Measurements from ENCODE around the gene PHF3.

PHF3 gene

DNA sequence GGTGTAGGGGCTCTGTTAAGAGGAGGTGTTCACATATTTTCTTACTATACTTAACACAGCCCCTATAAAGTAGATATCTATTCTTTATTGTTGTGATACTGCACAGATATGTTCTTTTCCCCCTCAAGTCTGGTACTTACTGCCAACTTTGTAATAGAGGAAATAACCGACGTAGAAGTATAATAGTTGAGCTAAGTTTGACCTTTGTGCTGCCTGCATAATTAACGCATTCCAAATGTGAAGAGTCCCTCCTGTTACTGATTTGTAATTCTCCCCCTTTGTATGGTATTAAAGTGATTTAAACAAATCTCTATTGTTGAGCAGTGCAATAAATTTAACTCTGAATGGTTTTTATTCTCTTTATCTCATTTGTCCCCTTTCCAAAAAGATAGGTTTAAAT is 39.0 kb downstream of the PHF3 start:
- Histone ChIP-seq H3K4me3 (ENCODE audit: low read length) (0 out of 2 replicates have a peak overlapping the region, but pooled peaks have one; percentile 9), H3K9me2 (replicated peaks; ENCODE audit: control insufficient read depth, low read length) (no peaks in the 10 kb centered on the region), H3K27ac (ENCODE audit: low read depth, low read length) (peak overlapping the region; percentile 95), H3K36me3 (ENCODE audit: control insufficient read depth, low read length) (peaks cover 73% of the 10 kb centered on the region), H3K4me1 (ENCODE audit: control insufficient read depth, low read length) (peaks cover 100% of the 10 kb centered on the region), H4K20me1 (ENCODE audit: control insufficient read depth, insufficient read depth, low read depth, low read length) (peaks cover 4% of the 10 kb centered on the region; the same call in 1 of the 2 replicates), H3K9me3 (ENCODE audit: control insufficient read depth, insufficient read depth, low read length) (no peaks in the 10 kb centered on the region), H3K4me2 (ENCODE audit: low read length) (peak overlapping the region; percentile 74), H3K79me2 (ENCODE audit: control insufficient read depth, low read length) (peaks cover 100% of the 10 kb centered on the region), H3F3A (ENCODE audit: control insufficient read depth, insufficient read depth) (peaks cover 21% of the 10 kb centered on the region), H3K27me3 (ENCODE audit: control insufficient read depth, low read length) (no peaks in the 10 kb centered on the region)
- no peak for TF ChIP-seq EZH2phosphoT487 (IDR thresholded peaks at IDR 0.05; ENCODE audit: borderline replicate concordance, low read length)
- TF ChIP-seq, protein P1, sequence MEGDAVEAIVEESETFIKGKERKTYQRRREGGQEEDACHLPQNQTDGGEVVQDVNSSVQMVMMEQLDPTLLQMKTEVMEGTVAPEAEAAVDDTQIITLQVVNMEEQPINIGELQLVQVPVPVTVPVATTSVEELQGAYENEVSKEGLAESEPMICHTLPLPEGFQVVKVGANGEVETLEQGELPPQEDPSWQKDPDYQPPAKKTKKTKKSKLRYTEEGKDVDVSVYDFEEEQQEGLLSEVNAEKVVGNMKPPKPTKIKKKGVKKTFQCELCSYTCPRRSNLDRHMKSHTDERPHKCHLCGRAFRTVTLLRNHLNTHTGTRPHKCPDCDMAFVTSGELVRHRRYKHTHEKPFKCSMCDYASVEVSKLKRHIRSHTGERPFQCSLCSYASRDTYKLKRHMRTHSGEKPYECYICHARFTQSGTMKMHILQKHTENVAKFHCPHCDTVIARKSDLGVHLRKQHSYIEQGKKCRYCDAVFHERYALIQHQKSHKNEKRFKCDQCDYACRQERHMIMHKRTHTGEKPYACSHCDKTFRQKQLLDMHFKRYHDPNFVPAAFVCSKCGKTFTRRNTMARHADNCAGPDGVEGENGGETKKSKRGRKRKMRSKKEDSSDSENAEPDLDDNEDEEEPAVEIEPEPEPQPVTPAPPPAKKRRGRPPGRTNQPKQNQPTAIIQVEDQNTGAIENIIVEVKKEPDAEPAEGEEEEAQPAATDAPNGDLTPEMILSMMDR (IDR thresholded peaks at IDR 0.05; ENCODE audit: low read depth, low read length, poor library complexity, severe bottlenecking), result no peak

DNA sequence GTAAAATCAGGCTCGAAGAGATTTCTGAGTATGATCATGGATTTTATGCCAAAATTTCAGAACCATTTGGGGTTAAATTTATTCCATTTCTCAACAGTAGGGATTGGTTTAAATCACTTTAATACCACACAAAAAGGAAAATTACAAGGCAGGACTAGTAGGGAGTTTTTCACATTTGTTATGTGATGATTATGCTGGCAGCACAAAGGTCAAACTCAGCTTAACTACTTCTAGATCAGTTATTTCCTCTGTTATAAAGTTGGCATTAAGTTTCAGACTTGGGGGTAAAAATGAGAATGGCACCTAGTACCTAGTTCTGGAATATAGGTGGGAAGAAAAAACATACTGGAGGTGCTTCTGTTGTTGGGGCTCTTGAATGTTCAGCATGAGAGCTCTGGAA is 39.5 kb downstream of the PHF3 start:
- Histone ChIP-seq H3K9me2 (replicated peaks; ENCODE audit: control insufficient read depth, low read length) (no peaks in the 10 kb centered on the region), H3F3A (ENCODE audit: control insufficient read depth, insufficient read depth) (peaks cover 23% of the 10 kb centered on the region), H3K27ac (ENCODE audit: low read depth, low read length) (peak overlapping the region; percentile 95), H3K79me2 (ENCODE audit: control insufficient read depth, low read length) (peaks cover 100% of the 10 kb centered on the region), H3K9me3 (ENCODE audit: control insufficient read depth, insufficient read depth, low read length) (no peaks in the 10 kb centered on the region), H3K4me1 (ENCODE audit: control insufficient read depth, low read length) (peaks cover 100% of the 10 kb centered on the region), H4K20me1 (ENCODE audit: control insufficient read depth, insufficient read depth, low read depth, low read length) (peaks cover 4% of the 10 kb centered on the region; the same call in 1 of the 2 replicates), H3K36me3 (ENCODE audit: control insufficient read depth, low read length) (peaks cover 74% of the 10 kb centered on the region), H3K4me3 (ENCODE audit: low read length) (0 out of 2 replicates have a peak overlapping the region, but pooled peaks have one; percentile 9), H3K4me2 (ENCODE audit: low read length) (peak overlapping the region; percentile 74), H3K27me3 (ENCODE audit: control insufficient read depth, low read length) (no peaks in the 10 kb centered on the region)
- TF ChIP-seq EZH2phosphoT487 (IDR thresholded peaks at IDR 0.05; ENCODE audit: borderline replicate concordance, low read length), result no peak
- TF ChIP-seq, protein P1 (IDR thresholded peaks at IDR 0.05; ENCODE audit: low read depth, low read length, poor library complexity, severe bottlenecking), result no peak

DNA sequence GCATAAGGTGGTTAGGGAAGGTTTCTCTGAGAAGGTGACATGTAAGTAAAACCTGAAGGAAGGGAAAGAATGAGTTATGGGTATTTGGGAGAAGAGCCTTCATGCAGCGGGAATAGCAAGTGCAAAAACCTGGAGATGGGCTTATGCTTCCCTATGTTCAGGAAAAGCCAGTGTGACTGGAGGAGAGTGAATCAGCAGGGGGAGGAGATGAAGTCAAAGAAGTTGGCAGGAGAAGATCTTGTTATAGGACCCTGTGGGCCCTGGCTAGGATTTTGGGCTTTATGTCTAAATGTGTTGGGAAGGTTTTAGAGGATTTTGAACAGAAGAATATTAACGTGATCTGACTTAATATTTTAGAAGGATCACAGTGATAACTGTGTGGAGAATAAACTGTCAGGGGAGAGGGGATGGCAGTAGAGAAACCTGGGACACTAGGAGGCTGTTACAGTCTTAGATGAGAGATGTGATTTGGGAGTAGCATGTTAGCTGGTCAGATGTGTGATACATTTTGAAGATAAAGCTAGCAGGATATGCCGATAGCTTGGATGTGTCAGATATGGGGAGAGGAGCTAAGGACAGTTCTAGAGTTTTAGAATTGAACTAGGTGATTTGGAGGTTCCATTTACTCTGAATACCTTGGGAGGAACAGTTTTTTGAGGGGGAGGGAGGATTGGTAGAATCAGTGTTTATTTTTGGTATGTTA is 41.0 kb downstream of the PHF3 start:
- peaks cover 78% of the 10 kb centered on the region for H3K36me3 ChIP-seq (ENCODE audit: control insufficient read depth, low read length)

More for the DNA sequence above, 41.0 kb downstream of the PHF3 start:
- Histone ChIP-seq H3K27me3 (ENCODE audit: control insufficient read depth, low read length) (no peaks in the 10 kb centered on the region), H4K20me1 (ENCODE audit: control insufficient read depth, insufficient read depth, low read depth, low read length) (peaks cover 4% of the 10 kb centered on the region; the same call in 1 of the 2 replicates), H3K79me2 (ENCODE audit: control insufficient read depth, low read length) (peaks cover 100% of the 10 kb centered on the region), H3K4me1 (ENCODE audit: control insufficient read depth, low read length) (peaks cover 100% of the 10 kb centered on the region), H3K4me2 (ENCODE audit: low read length) (peak overlapping the region; percentile 74), H3K27ac (ENCODE audit: low read depth, low read length) (peak overlapping the region; percentile 95), H3K9me2 (replicated peaks; ENCODE audit: control insufficient read depth, low read length) (no peaks in the 10 kb centered on the region), H3F3A (ENCODE audit: control insufficient read depth, insufficient read depth) (peaks cover 28% of the 10 kb centered on the region), H3K9me3 (ENCODE audit: control insufficient read depth, insufficient read depth, low read length) (no peaks in the 10 kb centered on the region), H3K4me3 (ENCODE audit: low read length) (peak overlapping the region; percentile 46)
- TF ChIP-seq, protein P1 (IDR thresholded peaks at IDR 0.05; ENCODE audit: low read depth, low read length, poor library complexity, severe bottlenecking), result no peak
- no peak for TF ChIP-seq EZH2phosphoT487 (IDR thresholded peaks at IDR 0.05; ENCODE audit: borderline replicate concordance, low read length)

Data from DOHH2 (cell line).